ENCODE data around the gene TGFB1I1.

The TGFB1I1 gene

DNA sequence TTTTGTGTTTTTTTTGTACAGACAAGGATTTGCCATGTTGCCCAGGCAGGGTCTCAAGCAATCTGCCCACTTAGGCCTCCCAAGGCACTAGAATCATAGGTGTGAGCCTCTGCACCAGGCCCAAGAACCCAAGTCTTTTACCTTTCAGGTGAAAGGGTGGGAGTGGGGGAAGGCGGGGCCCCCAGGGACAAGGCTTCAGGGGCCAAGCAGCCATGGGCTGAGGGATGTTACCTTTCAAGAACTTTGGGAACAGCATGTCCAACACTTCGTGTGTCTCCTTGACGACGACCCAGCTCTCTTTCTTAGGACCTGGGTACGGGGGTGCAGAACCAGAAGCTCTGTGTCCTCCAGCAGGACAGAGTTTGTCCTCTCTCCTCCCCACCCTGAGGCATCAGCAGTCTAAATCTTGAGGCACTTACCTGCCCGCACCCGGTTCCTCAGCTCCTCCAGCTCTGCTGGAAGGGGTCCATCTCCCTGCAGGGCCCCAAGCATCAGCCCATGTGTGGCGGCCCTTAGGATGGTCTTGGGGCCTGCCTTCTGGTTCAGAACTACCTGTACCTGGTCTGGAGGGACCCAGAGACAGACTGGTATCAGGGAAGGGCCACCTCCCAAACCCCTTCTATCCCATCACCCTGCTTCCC, 19.9 kb downstream of the TGFB1I1 start:
- TF ChIP-seq, protein P1, sequence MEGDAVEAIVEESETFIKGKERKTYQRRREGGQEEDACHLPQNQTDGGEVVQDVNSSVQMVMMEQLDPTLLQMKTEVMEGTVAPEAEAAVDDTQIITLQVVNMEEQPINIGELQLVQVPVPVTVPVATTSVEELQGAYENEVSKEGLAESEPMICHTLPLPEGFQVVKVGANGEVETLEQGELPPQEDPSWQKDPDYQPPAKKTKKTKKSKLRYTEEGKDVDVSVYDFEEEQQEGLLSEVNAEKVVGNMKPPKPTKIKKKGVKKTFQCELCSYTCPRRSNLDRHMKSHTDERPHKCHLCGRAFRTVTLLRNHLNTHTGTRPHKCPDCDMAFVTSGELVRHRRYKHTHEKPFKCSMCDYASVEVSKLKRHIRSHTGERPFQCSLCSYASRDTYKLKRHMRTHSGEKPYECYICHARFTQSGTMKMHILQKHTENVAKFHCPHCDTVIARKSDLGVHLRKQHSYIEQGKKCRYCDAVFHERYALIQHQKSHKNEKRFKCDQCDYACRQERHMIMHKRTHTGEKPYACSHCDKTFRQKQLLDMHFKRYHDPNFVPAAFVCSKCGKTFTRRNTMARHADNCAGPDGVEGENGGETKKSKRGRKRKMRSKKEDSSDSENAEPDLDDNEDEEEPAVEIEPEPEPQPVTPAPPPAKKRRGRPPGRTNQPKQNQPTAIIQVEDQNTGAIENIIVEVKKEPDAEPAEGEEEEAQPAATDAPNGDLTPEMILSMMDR (IDR thresholded peaks at IDR 0.05; ENCODE audit: low read depth, low read length) = no peak
- H3K4me3 ChIP-seq (ENCODE audit: low read depth, low read length) = no peak overlapping the region

DNA sequence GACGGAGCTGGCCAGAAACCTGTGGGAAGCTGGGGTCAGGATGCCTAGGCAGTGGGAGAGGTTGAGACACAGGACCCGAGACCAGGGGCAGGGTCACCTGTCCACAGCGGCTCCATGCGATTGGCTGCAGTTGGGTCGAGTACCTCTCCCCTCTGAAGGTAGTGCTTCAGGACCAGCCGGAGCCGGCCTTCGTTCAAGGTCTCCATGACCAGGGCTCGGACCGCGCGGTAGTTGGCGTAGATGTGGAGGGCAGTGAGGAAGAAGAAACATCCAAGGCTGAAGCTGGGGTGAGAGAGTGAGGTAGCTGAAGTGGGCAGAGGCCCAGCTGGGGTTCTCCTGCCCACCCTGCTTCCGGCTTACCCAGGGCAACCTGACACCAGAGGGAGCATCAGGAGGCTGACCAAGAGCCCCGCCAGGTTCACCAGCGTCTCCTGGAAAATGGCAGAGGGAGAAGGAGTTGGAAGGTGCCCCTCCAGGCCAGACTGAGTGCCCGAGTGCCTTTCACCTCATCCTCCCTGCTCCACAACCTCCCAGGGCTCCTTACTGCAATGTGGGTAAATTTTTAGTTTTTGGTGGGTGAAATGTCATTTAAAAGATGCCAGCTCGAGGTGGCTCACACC, 21.7 kb downstream of the TGFB1I1 start:
- TF ChIP-seq, protein P1 (IDR thresholded peaks at IDR 0.05; ENCODE audit: low read depth, low read length) = no peak
- no peak overlapping the region for H3K4me3 ChIP-seq (ENCODE audit: low read depth, low read length)

DNA sequence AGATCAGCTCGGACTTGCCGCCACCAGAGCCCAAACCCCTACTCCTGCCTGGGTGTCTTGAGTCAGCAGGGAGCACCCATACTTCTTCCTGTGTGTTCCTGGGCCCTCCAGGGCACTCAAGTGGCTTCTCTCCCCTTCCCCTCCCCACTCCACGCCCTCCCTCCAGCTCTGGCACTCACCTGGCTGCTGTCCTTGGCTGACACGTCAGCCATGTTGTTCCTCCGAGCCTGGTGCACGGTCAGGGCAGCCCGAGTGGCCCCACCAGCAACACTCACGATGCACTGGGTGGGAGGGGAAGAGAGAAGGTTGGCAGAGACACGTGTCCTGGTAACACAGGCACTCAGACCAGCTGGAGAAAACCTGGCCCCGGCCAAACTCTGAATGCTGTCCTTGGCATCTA, 24.7 kb downstream of the TGFB1I1 start:
- TF ChIP-seq, protein P1 (IDR thresholded peaks at IDR 0.05; ENCODE audit: low read depth, low read length) = no peak
- H3K4me3 ChIP-seq (ENCODE audit: low read depth, low read length) = no peak overlapping the region

DNA sequence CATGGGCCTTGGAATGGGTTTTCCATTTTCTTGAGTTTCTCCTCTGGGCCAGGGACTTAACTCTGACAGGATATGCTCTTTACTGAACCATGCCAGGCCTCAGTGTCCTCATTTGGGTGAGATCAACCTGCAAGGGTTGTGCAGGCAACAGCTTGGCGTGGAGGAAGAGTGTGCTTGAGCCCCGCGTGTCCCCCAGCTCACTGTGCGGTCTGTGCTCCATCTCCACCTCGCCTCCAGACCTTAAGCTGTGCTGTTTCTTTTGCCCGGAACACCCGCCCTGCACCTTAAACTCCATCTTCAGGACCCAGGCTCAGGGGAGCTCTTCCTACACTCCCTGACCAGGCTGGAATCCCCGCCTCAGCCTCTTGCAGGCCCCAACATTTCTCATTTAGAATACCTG, 26.5 kb downstream of the TGFB1I1 start:
- TF ChIP-seq, protein P1 (IDR thresholded peaks at IDR 0.05; ENCODE audit: low read depth, low read length) = no peak

DNA sequence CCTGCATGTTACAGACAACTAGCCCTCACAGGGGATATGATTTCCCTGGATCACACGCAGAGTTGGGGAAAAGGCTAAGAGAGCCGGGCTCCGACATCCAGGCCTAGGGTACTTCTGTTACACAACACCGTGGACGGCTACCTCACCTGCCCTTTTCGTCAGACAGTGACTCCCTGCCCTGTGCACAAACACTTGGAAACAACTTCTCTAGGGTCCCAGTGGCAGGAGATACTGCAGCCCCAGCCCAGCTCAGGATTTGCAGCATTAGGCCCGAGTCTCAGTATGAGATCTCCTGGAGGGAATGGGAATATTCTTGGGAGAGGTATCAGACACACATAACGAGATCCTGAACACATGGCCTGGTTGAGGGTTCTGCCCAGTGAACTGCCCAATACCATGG, 28.0 kb downstream of the TGFB1I1 start:
- TF ChIP-seq, protein P1 (IDR thresholded peaks at IDR 0.05; ENCODE audit: low read depth, low read length) = no peak
- H3K4me3 ChIP-seq (ENCODE audit: low read depth, low read length) = no peak overlapping the region

More for the DNA sequence above, 26.5 kb downstream of the TGFB1I1 start:
- H3K4me3 ChIP-seq (ENCODE audit: low read depth, low read length) = no peak overlapping the region

DNA sequence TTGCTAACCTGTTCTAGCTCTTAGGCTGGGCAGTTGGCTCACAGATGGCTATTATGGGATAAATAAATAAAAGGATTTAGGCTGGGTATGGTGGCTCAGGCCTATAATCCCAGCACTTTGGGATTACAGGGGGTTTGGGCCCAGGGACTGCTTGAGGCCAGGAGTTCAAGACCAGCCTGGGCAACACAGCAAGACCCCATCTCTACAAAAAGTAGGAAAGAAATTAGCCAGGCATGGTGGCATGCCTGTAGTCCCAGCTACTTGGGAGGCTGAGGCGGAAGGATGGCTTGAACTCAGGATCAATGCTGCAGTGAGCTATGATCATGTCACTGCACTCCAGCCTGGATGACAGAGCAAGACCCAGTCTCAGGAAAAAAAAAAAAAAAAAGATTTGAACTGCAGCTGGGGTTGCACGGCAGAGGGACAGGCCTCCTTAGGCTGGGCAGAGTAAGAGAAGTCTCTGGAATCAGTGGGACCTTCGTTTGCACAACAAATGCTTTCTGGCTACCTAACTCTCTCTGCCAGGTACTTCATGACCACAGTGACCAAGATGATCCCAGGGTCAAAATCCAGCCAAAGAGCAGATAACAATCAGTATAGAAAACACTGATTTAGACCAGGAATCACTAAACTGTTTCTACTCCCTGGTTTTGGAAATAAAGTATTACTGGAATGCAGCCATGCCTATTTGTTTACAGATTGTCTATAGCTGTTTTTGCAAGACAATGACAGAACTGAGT, 29.4 kb downstream of the TGFB1I1 start:
- no peak overlapping the region for H3K4me3 ChIP-seq (ENCODE audit: low read depth, low read length)
- TF ChIP-seq, protein P1 (IDR thresholded peaks at IDR 0.05; ENCODE audit: low read depth, low read length) = no peak

DNA sequence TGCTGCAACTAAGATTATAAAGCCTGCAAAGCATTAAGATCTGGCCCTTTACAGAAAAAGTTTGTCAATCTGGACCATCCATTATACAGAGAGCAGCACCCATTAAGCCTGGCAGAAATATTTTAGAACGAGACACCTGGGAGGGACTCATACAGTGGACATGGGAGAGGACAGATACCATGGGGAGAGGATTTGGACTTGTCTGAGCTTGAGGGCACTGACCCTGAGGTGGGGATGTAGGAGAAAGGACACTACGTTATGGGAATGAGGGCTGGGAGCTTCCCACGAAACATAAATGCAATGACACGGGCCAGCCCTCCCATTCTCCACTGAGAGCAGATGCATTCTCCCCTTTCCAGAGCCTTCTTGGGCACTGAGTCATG, 30.0 kb downstream of the TGFB1I1 start:
- H3K4me3 ChIP-seq (ENCODE audit: low read depth, low read length) = no peak overlapping the region
- TF ChIP-seq, protein P1 (IDR thresholded peaks at IDR 0.05; ENCODE audit: low read depth, low read length) = no peak
